Measurements from ENCODE around the gene PEG3. TPM values are rescaled to one million over a fixed set of nuclear protein-coding genes. Genes with fewer than 3 reads are reported as not detected.
"Not testable (repeated sequence)": the region's sequence is repeated elsewhere in the genome, so short reads cannot be mapped to it uniquely, and the experiment has no call there.

PEG3 gene
- total RNA-seq, result 10 to 100 TPM in 1 of 2 donors, 1 to 10 TPM in 1; 8.0 to 10.7 TPM
- long read RNA-seq, full-length matches to known transcripts, result 3 of 12 reads
- long read RNA-seq, partial matches to known transcripts, result 3 of 12 reads
- long read RNA-seq, other reads (novel, unspliced or antisense), result 6 of 12 reads

- ATAC-seq, result peak; percentile 24 to 32
- DNase-seq, result peak; percentile 83
These were observed at the start of gene PEG3, which contains the start of gene ZIM2 for GRCh38 chr19:56840451-56841192. PEG3 (minus strand) TSS chr19:56840726; CDS start chr19:56824655, 16,071 bp downstream. ZIM2 (minus strand) TSS chr19:56840726; CDS start chr19:56824277, 16,449 bp downstream.

DNA sequence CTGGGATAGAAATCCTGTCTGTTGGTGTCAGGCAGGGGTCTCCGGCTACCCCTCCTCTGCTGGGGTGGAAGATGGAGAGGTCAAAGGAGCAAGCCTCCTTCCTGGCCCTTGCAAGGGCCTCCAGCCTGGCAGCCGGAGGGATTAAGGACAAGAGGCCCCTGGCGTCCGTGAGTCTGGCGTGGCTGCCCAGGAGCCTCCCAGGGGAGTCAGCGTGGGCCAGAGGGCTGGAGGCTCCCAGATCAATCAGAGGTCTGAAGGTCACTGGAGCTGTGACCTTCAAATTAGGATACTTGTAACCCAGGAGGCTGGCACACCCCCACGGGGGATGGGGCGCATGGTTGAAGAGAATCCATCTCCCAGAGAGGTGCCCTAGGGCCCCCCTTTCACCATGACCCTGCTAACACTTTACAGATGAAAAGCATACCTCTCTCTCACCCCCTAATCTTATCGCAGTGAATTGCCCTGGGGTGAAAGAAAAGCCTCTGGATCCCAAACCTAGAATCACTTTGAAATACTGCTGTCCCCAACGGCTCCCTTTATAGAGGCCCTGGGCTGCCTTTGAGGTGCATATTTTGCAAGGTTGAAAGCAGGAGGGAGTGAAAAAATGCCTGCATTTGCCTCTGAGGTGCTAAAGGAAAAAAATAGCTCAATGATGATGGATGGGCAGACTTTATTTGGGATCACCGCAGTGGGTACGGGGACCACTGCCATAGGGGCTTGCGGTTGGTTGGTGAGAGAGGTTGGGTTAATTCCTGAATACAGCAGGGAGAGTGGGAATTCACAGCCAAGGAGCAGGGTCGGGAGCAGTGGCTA, 44.9 kb upstream of the PEG3 start:
- intact Hi-C loops (cut with DNase I), result no loop called here
- DNase-seq, result no peak

More at GRCh38 chr19:56840451-56841192, at the start of gene PEG3, which contains the start of gene ZIM2:
- intact Hi-C loops (cut with DNase I), result no loop called here

DNA sequence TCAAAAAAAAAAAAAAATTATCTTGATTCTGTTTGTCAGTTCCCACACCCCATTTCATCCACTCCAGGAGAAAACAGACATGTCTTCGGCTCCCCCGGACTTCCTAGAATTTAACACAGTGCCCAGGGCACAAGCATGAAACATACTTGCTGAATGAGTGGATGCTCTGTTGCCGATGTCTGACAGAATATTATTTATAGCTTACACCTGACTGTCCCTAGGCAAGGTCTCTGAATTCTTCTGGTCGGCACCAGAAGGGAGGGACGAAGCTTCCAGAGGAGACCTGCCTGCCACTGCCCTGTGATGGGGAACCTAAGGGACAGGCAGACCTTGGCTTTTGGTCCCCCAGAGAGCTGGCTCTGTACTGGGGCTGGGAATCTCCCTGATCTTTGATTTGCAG, 43.9 kb upstream of the PEG3 start:
- DNase-seq (no peak), ATAC-seq (no peak)
- intact Hi-C loops (cut with DNase I), result no loop called here

More for the DNA sequence above, 44.9 kb upstream of the PEG3 start:
- no peak for ATAC-seq

- ATAC-seq (no peak), DNase-seq (no peak)
- intact Hi-C loops (cut with DNase I), result no loop called here
These were observed 40.2 kb upstream of the PEG3 start for GRCh38 chr19:56880592-56881190.

DNA sequence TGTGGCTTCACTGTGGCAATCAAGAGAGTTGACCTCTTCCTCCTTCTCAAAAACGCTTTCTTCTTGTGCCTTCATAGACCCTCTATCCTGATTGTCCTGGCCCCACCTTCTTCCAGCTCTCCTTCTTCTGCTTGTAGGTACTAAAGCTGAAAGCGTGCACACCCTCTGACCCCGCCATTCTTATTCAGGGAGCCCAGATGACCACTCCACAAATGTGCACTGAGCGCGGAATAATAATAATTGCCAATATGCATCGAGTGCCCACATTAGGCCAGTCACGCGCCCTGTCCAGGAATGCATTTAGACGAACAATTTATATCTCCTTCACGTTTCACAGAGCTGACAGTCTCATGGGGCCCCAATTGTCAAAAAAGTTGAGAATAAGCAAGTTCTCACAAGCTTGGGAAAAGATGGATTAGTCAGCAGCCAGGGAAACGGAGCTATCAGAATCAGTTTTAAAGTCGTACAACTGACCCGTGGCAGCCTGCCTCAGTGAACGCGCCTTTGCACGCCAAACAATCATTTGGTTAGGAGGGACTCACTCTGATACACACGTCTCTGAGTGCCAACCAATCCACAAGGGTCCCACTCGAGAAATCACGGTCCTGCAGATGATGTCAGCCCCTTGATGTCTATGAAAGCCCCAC, 36.7 kb upstream of the PEG3 start:
- intact Hi-C loops (cut with DNase I), result no loop called here
- ATAC-seq, result no peak

GRCh38 chr19:56875717-56876116, 35.2 kb upstream of the PEG3 start:
- ATAC-seq (no peak), DNase-seq (no peak)
- intact Hi-C loops (cut with DNase I), result no loop called here

More for the DNA sequence above, 36.7 kb upstream of the PEG3 start:
- no peak for DNase-seq

GRCh38 chr19:56874530-56874929, 34.0 kb upstream of the PEG3 start:
- ATAC-seq (no peak), DNase-seq (no peak)
- intact Hi-C loops (cut with DNase I), result no loop called here

DNA sequence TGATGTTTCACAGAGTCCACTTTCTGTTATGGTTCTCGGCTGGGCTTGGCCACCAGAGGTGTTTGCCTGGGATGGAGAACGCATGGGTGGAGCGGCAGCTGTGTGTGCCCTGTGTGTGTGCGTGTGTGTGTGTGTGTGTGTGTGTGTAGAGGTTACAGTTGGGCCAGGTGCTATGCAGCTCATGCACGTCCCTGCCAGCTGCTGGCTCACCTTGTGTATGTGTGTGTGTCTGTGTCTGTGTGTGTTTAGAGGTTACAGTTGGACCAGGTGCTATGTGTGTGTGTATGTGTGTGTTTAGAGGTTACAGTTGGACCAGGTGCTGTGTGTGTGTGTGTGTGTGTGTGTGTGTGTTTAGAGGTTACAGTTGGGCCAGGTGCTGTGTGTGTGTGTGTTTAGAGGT, 33.0 kb upstream of the PEG3 start:
- intact Hi-C loops (cut with DNase I), result no loop called here
- DNase-seq (no peak), ATAC-seq (no peak)

DNA sequence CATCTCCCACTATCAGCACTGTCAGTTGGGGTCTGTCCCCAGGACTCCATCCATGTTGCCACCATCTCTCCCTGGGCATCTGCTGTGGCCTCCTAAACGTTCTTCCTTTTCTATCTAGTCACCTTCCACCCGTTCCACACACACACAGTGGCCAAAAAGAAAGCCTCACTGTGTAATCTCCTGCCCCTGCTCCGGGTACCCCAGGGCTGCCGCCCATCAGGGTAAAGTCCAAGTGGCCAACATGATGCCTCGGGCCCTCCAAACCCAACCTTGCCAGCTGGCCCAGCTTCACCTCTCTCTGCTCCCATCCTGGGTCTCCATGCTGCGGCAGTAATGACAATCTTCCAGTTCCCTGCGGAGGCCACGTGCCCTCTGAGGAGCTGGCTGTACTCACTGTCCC, 29.4 kb upstream of the PEG3 start:
- intact Hi-C loops (cut with DNase I), result no loop called here
- DNase-seq, result no peak
- no peak for ATAC-seq

- intact Hi-C loops (cut with DNase I), result no loop called here
- ATAC-seq, result no peak
- DNase-seq, result no peak
These were observed 27.9 kb upstream of the PEG3 start for GRCh38 chr19:56868446-56868845.

DNA sequence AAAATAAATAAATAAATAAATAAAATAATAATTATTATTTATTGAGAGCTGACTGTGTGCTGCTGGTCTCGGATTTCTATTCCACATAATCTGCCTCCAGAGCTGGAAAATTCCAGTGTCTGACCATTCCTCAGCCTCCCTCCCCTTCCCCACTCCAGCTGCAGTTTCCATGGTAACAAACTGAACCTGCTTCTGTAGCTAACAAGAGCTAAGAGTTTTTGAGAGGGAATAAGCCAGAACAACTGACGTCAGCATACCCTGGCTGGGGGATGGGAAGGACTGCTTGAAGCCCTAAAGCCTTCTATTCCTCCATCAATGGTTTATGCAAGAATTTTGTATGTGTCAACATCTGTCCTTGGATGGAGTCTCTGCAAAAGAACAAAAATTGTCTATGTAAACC, 26.0 kb upstream of the PEG3 start:
- DNase-seq (no peak), ATAC-seq (no peak)
- intact Hi-C loops (cut with DNase I), result no loop called here

GRCh38 chr19:56864443-56865125, 24.1 kb upstream of the PEG3 start:
- intact Hi-C loops (cut with DNase I), result no loop called here
- ATAC-seq (no peak), DNase-seq (no peak)

GRCh38 chr19:56862741-56863140, 22.2 kb upstream of the PEG3 start:
- DNase-seq (no peak), ATAC-seq (no peak)
- intact Hi-C loops (cut with DNase I), result no loop called here

DNA sequence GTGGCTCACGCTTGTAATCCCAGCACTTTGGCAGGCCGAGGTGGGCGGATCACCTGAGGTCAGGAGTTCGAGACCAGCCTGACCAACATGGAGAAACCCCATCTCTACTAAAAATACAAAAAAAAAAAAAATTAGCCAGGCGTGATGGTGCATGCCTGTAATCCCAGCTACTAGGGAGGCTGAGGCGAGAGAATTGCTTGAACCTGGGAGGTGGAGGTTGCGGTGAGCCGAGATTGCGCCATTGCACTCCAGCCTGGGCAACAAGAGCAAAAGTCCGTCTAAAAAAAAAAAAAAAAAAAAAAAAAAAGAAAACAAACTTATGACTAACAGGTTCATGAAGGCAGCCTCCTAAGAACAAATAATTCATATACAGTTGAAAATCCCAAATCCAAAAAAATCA, 19.9 kb upstream of the PEG3 start:
- ATAC-seq; DNase-seq; intact Hi-C loops (cut with DNase I): not testable (repeated sequence)

DNA sequence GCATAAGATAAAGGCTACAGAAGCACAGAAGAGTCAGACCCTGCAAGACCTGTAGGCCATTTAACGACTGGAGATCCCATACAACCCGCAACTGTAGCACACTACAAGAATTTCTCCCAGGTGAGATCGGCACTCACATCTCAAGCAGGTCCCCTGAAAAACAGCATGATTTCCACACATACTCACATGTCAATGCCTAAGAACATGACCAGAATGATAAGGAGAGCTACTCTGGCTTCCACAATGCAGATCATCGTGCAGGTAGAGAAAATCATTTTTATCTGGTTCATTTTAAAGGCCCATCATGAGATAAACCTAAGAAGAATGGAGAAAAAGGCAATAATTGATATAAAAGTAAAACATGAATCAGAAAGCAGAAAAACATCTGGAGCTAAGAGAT, 17.5 kb upstream of the PEG3 start:
- intact Hi-C loops (cut with DNase I), result no loop called here
- DNase-seq (no peak), ATAC-seq (no peak)

DNA sequence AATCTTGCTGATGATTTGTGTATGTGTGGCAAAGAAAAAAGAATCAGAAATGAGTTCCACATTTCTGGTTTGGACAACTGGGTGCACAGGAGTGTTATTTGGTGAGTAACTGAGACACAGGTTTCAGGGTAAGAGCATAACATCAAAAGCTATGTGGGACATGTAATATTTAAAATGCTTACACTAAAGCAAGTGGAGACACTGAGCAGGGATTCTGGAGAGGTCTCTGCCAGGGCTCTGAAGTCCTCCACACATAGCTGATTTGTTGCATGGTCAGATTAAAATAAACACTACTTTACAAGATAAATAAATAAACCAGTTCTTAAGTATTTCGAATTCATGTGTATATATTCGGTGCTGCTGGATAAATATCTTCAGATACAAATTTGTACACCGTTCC, 16.3 kb upstream of the PEG3 start:
- no peak for DNase-seq
- intact Hi-C loops (cut with DNase I), result no loop called here
- no peak for ATAC-seq

DNA sequence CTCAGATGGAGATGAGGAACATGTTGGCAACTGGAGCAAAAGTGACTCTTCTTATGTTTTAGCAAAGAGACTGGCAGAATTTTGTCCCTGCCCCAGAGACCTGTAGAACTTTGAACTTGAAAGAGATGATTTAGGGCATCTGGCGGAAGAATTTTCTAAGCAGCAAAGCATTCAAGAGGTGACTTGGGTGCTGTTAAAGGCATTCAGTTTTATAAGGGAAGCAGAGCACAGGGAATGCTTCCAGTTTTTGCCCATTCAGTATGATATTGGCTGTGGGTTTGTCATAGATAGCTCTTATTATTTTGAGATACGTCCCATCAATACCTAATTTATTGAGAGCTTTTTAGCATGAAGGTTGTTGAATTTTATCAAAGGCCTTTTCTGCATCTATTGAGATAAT, 11.8 kb upstream of the PEG3 start:
- ATAC-seq; DNase-seq; intact Hi-C loops (cut with DNase I): not testable (repeated sequence)

GRCh38 chr19:56848166-56848565, 7.6 kb upstream of the PEG3 start:
- intact Hi-C loops (cut with DNase I), result no loop called here
- ATAC-seq, result no peak
- DNase-seq, result no peak

DNA sequence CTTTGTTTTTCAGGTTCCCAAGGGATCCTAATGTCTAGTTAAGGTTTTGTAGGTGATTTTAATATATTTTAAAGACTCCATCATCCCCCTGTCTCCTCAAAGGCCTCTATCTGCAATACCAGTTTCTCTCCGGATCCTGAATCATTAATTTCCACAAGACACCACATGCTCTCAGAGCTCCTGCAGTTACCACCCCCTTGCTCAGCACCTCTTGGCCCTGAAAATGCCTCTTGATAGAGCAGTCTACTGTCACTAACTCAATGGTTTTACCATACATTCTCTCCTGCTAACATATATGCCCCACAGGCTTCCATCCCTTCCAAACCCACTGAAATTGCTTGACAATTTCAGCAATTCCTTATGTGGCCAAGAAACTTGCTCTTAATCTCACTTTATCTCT, 1.9 kb upstream of the PEG3 start:
- no peak for ATAC-seq
- no peak for DNase-seq
- intact Hi-C loops (cut with DNase I), result no loop called here
